Hepatocyte (in vitro differentiated cells): Measurements from ENCODE around the gene HPCAL1.

Experiments
- EZH2 ChIP-seq: fragments of 200-600 bp; sonication (generic); IDR thresholded peaks from 2 replicates; pipeline ENCODE4 v1.6.1; 2016; ENCODE audit warnings: antibody characterized with exemption, mild to moderate bottlenecking, borderline replicate concordance
- EZH2phosphoT487 ChIP-seq: fragments of 200-600 bp; sonication (generic); IDR thresholded peaks from one replicate; pipeline ENCODE4 v1.6.1; 2018; ENCODE audit warnings: antibody characterized with exemption, mild to moderate bottlenecking, low read depth, moderate library complexity; ENCODE audit not compliant: unreplicated experiment, severe bottlenecking
- TF ChIP-seq, protein P1 (sequence below): fragments of 200-600 bp; sonication (generic); IDR thresholded peaks from 2 replicates; pipeline ENCODE4 v1.5.1; 2016; ENCODE audit warnings: antibody characterized with exemption, mild to moderate bottlenecking; ENCODE audit not compliant: poor library complexity

DNA sequence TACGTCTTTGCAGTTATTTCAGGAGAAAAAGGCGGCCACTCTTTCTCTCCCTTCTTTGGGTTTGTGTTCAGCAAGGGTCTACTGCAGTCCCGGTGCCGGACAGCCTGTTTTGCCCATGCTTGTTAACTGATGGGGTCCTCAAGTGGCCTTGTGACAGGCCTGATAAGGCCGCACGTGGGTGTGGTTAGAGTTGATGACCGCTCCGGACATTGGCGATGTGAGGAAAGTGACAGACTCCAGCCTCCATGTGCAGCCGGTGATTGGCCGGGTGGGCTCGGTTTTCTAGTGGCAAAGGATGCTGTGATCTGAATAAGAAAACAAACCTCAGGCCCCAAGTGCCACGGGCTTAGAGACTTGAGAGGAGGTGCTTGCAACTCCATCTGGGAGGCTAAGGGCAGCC, 15.6 kb downstream of the HPCAL1 start:
- TF ChIP-seq, protein P1, sequence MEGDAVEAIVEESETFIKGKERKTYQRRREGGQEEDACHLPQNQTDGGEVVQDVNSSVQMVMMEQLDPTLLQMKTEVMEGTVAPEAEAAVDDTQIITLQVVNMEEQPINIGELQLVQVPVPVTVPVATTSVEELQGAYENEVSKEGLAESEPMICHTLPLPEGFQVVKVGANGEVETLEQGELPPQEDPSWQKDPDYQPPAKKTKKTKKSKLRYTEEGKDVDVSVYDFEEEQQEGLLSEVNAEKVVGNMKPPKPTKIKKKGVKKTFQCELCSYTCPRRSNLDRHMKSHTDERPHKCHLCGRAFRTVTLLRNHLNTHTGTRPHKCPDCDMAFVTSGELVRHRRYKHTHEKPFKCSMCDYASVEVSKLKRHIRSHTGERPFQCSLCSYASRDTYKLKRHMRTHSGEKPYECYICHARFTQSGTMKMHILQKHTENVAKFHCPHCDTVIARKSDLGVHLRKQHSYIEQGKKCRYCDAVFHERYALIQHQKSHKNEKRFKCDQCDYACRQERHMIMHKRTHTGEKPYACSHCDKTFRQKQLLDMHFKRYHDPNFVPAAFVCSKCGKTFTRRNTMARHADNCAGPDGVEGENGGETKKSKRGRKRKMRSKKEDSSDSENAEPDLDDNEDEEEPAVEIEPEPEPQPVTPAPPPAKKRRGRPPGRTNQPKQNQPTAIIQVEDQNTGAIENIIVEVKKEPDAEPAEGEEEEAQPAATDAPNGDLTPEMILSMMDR = no peak
- TF ChIP-seq EZH2phosphoT487 (no peak), EZH2 (no peak)
